HG02610 (cell line): ENCODE results near the gene ZNF436.

Source experiments
- ATAC-seq: cut with Tn5 transposase; IDR thresholded peaks from one replicate; pipeline ENCODE4 v1.9.1; 2021; ENCODE audit warnings: mild to moderate bottlenecking, moderate library complexity; ENCODE audit not compliant: unreplicated experiment

ZNF436 gene

GRCh38 chr1:23367791-23368561 is 1.7 kb downstream of the ZNF436 start:
- peak; percentile 92 for ATAC-seq

- no peak for ATAC-seq
These were observed 2.2 kb downstream of the ZNF436 start for GRCh38 chr1:23367451-23367790.

DNA sequence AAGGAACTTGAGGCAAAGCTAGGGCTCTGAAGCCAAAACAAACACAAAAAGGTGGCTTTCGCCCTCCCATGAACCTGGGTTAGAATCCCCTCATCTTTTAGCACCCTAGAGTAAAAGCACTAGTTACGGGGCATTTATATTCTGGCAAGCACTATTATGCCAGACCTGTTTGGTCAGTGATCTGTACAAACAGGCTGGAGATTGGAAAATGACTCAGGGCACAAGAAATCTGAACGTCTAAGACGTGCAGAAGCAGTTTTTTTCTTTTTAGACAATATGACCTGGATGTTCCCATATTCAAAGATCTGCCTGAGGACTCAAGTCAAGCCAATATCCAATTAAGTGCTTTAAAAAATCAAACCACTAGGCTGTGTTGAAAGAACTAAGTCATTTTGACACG is 3.0 kb downstream of the ZNF436 start:
- ATAC-seq = no peak

GRCh38 chr1:23366146-23366545 is 3.5 kb downstream of the ZNF436 start:
- ATAC-seq = no peak

DNA sequence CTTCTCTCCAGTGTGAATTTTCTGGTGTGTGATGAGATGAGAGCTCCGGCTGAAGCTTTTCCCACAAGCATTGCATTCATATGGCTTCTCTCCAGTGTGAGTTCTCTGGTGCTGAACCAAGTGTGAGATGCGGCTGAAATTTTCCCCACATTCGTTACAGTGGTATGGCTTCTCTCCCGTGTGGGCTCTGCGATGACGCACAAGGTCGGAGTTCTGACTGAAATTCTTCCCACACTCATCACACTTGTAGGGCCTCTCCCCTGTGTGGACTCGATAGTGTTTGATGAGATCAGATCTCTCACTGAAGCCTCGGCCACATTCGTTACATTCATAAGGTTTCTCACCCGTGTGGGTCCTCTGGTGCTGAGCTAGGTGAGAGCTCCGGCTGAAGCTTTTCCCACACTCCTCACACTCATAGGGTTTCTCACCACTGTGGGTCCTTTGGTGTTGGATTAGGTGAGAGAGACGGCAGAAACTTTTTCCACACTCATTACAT is 7.4 kb downstream of the ZNF436 start:
- no peak for ATAC-seq

- ATAC-seq = no peak
These were observed 11.2 kb downstream of the ZNF436 start for GRCh38 chr1:23358310-23358875.

DNA sequence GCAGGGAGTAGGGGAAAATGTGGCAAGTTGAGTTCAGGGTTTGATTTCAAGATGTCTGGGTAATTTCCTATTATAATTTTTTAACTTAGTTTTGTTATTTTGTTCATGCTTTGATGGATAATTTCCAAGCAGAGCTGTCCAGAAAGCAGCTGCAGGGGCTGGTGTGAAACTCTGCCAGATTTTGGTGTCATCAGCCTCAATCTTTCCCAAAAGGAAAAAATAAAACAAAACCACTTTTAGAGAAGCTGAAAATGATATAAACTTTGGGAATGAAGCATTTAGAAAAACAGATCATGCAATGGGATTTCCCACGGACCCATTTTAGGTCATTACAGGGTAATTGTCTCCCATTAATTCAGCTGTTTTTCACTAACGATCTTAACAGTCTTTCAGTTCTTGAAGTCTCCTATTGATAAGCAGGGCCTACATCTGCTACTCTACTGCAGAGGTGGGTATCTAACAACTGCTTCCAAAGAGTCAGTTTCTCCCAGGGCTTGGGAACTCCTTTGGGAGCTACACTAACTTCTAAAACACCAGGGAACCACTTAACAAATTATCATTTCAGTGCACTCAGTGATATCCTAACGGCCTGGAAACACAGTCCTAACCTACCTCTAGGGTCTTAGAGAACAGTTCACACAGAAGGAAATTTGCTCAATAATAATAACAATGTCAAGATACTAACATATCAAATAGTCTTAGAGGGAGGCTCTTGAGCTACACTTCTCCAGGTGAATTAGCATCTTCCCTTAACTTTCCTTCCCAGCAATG is 12.3 kb downstream of the ZNF436 start:
- ATAC-seq = no peak

GRCh38 chr1:23356471-23357137 is 13.0 kb downstream of the ZNF436 start:
- no peak for ATAC-seq

DNA sequence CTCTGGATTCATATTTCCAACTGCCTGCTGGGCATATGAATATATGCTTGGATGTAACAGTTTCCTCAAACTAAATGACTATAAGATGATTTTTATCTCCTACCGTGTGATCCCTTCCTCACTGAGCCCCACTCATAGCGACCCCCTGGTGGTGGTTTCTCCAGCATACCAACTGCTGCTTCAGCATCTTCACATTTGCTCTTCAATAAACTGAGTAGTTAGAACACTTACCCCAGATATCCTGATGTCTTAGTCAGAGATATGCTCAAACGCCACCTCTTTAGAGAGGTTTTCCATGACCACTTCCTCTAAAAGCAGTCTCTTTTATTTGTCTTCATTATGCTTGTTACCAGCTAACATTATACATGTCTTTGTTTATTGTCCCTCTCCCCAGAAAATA is 15.4 kb downstream of the ZNF436 start:
- ATAC-seq = no peak

GRCh38 chr1:23352096-23352695 is 17.4 kb downstream of the ZNF436 start:
- no peak for ATAC-seq

DNA sequence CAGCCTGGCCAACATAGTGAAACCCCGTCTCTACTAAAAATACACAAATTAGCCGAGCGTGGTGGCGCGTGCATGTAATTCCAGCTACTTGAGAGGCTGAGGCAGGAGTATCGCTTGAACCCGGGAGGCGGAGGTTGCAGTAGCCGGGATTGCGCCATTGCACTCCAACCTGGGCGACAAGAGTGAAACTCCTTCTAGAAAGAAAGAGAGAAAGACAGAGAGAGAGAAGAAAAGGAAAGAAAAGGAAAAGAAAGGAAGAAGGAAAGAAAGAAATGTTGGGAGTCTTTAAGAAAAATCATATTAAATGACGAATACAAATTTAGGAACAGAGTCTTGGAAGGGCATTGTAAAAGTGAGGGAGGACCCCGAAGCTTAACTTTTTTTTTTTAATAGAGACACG is 23.7 kb downstream of the ZNF436 start:
- ATAC-seq = no peak

DNA sequence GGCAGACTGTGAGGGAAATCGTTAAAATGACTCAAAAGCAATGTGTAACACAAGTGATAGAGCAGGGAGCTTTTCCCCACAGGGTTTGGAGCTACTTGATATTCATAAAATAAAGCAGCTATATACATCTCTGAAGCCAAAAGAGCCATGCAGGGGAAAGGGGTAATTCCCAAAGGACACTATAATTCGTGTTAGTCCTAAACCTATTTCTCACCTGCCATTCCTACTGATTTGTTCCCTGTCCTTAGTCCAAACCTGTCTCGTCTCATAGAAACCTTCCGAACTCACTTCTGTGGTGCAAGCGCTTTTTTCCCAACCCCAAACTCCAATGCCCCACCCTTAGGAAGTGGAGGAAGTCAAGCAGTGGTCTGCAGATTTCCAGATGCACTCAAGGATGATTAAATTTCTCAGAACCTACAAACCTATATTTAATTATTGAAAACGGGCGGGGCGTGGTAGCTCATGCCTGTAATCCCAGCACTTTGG is 24.6 kb downstream of the ZNF436 start:
- no peak for ATAC-seq

DNA sequence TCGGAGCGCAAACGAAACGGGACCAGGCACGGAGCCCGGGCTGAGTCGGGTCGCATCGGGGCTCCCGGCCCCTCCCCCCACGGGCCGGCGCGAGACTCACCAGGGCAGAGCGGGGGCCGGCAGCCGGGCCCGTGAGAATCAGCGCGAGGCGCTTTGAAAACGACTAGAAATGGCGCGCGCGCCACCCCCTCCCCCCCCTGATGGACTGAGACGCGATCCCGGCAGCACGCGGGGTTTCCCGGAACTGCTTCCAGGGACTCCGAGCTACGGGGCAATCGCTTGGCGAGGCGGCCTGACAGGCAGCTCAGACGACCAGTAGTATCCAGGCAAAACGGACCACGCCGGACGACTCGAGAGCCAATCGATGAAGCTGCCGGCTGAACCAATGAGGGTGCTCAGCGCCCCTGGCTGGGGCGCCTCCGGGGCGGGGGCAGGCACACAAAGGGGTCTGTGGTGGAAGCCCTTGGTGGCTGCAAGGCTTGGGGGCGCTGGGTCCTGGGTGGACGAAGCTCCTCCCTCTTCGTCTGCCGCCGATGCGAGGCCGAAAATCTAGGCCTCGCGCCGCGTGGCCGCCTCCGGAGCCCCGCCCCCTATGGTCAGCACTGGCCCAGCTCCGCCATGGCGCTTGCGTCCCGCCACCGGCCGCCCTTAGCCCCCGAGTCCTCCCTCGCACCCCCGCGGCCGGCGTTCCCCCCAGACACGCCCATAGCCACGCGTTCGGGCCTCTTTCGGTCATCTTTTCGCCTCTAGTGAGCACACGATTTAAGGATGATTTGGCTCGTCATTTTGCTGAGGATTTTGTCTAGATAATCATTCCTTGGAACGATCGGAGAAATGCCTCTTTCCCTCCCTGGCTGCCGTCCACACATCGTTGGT is 25.3 kb downstream of the ZNF436 start, which contains the start of gene HNRNPR:
Gene HNRNPR, minus strand, starts transcription at position 174 of the 876 bp plus-strand sequence. CDS start 3,276 bp downstream, outside the sequence.
- peak; percentile 97 for ATAC-seq

DNA sequence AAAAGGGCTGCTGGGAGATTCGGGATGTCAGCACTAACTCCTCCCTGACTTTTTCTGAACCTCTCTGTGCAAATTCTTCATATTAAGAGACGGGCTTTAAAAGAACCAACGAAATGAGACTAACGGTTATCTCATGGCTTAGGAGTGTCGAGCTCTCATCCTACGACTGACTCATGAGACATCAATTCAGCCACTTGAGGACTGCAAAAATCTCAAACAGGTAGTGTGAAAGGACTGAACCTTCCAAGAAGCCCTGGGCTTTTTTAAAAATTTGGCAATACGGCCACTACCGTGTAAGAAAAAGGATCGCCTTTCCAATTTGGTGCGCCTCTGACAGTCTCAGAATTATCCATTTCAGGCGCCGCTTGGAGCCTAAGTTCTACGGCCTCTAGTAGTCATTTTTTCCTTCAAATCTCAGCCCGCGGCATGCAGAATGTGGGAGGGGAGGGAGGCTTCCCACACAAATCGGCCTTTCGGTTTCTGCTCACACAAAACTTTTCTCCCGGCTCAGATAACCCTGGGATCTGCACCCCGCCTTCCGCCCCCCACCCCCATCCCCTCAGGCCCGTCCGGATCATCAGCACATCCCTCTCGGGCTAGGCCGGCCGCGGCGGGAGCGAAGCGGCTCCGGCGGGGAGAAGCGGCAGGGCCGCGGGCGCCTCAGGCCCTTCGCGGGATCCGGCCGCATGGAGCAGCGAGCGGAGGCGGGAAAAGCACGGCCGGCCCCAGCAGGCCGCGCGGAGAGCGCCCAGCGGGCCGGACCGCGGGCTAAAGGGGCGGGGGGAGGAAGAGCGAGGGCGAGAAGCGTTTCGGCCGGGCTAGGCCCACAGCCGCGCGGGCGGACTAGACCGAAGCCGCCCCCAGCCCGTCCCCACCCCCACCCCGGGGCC is 26.2 kb downstream of the ZNF436 start:
- peak; percentile 5 for ATAC-seq

DNA sequence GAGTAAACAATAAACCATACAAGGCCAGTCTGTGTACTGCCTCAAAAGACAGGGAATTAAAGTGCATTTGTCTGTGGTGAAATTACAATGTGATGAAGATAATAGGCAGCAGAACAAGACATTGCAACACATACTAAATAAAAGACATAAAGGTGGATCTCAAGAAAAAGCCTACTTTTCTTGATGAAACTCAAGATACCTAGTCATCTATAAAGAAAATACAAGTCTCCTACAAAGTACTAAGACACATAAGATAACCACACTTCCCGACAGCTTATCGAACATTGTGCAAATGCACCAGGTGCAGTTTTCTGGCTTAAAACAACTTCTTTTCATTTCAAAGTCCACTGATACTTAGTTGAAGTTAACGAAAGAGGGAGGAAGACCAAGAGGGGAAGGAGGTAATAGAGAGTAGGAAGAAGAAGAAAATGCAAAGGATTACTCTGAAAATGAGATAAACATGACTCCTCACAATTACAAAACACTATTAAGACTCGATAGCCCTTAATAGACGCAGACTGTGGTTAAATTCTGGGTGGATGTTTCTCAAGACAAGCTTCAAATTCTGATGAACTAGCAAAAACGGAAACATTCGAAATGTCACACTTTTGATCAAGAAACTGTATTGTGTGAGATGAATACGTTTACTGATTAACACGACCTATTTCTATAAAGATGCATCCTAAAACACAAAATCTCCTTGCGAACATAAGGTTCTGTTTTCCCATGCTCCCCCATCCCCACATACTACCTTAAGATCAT is 27.5 kb downstream of the ZNF436 start:
- ATAC-seq = no peak

DNA sequence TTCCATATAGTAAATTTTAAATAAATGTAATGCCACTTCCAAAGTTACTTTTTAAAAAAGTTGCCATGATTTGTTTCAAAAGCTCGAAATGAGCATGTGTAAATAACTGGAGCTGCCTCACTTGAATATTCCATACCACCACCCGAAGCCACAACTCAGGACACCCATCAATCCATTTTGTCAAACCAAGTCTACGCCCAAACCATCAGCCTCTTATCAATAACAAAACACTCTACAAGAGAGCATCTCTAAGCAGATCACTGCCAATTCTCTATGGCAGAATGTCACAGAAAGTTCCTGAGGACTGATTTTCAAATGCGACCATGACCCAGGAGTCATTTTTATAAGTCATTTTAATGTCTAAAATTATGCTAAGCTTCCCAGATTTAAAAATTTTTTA is 30.0 kb downstream of the ZNF436 start:
- ATAC-seq = no peak

- no peak for ATAC-seq
These were observed 31.8 kb downstream of the ZNF436 start for GRCh38 chr1:23337869-23338268.

DNA sequence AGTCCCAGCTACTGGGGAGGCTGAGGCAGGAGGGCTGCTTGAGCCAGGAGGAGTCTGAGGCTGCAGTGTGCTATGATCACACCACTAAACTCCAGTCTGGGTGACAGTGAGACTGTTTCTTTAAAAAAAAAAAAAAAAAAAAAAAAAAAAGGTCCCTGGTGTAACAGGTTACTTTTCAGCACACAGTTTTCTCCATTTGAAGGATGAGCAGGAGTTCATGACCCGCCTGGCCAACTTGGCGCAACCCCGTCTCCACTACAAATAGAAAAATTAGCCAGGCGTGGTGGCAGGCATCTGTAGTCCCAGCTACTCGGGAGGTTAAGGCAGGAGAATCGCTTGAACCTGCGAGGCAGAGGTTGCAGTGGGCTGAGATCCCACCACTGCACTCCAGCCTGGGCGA is 37.9 kb downstream of the ZNF436 start:
- ATAC-seq = no peak
